Endothelial cell (in vitro differentiated cells): Measurements from ENCODE around the gene KLF11. TPM values are rescaled to one million over a fixed set of nuclear protein-coding genes. Genes with fewer than 3 reads are reported as not detected.

Source experiments
- DNase-seq: peaks from one replicate; pipeline ENCODE4 v3.0.0; 2021; ENCODE audit warnings: low spot score
- H3K27ac Mint-ChIP-seq: one replicate; pipeline ENCODE4 v1.8.0; 2021; ENCODE audit warnings: mixed read lengths, inconsistent platforms; ENCODE audit not compliant: unreplicated experiment
- H3K27me3 Mint-ChIP-seq: one replicate; pipeline ENCODE4 v1.8.0; 2021; ENCODE audit warnings: mild to moderate bottlenecking, moderate library complexity, mixed read lengths, inconsistent platforms; ENCODE audit not compliant: unreplicated experiment
- H3K36me3 Mint-ChIP-seq: one replicate; pipeline ENCODE4 v1.8.0; 2021; ENCODE audit warnings: mild to moderate bottlenecking, low read depth, mixed read lengths, inconsistent platforms; ENCODE audit not compliant: unreplicated experiment
- H3K4me1 Mint-ChIP-seq: one replicate; pipeline ENCODE4 v1.8.0; 2021; ENCODE audit warnings: mild to moderate bottlenecking, mixed read lengths, inconsistent platforms; ENCODE audit not compliant: unreplicated experiment
- H3K4me3 Mint-ChIP-seq: one replicate; pipeline ENCODE4 v1.8.0; 2021; ENCODE audit warnings: mild to moderate bottlenecking, mixed read lengths, inconsistent platforms; ENCODE audit not compliant: unreplicated experiment
- H3K9me3 Mint-ChIP-seq: one replicate; pipeline ENCODE4 v1.8.0; 2021; ENCODE audit warnings: mixed read lengths, inconsistent platforms; ENCODE audit not compliant: unreplicated experiment
- CTCF ChIP-seq: fragments of 200-600 bp; sonication (generic); IDR thresholded peaks from one replicate; pipeline ENCODE4 v1.5.0; 2021; ENCODE audit warnings: antibody characterized with exemption; ENCODE audit not compliant: unreplicated experiment
- total RNA-seq: library from RNA; stranded (reverse); fragmentation: NEBNext Ultra II Directional; extraction: Animal tissue kit (Norgen Biotek cat#: 25700); gene quantifications from one replicate; pipeline ENCODE4 v1.2.1, GENCODE V29; 2021; ENCODE audit not compliant: unreplicated experiment

Gene KLF11
- total RNA-seq, 1 donor from 2014 or later, result 8.2 TPM

- Mint-ChIP-seq H3K27ac (no peak overlapping the region), H3K27me3 (peaks cover 4% of the 10 kb centered on the region), H3K4me1 (no peaks in the 10 kb centered on the region), H3K36me3 (no peaks in the 10 kb centered on the region), H3K4me3 (no peak overlapping the region), H3K9me3 (no peaks in the 10 kb centered on the region)
- TF ChIP-seq CTCF, result no peak
- DNase-seq, result no peak
Observed at GRCh38 chr2:10005461-10006235, 37.7 kb upstream of the KLF11 start.

- H3K4me1 Mint-ChIP-seq, result no peaks in the 10 kb centered on the region
- no peaks in the 10 kb centered on the region for H3K9me3 Mint-ChIP-seq
- no peaks in the 10 kb centered on the region for H3K36me3 Mint-ChIP-seq
- no peak for DNase-seq
- TF ChIP-seq CTCF, result no peak
- H3K27ac Mint-ChIP-seq, result no peak overlapping the region
- H3K27me3 Mint-ChIP-seq, result peaks cover 4% of the 10 kb centered on the region
- H3K4me3 Mint-ChIP-seq, result no peak overlapping the region
Observed at GRCh38 chr2:10006236-10007161, 36.9 kb upstream of the KLF11 start.

- DNase-seq, result no peak
- no peak overlapping the region for H3K4me3 Mint-ChIP-seq
- TF ChIP-seq CTCF, result no peak
Observed at GRCh38 chr2:10007435-10007834, 35.9 kb upstream of the KLF11 start.

GRCh38 chr2:10007921-10008808, 35.2 kb upstream of the KLF11 start:
- H3K4me3 Mint-ChIP-seq, result no peak overlapping the region
- no peak overlapping the region for H3K27ac Mint-ChIP-seq
- no peaks in the 10 kb centered on the region for H3K36me3 Mint-ChIP-seq
- peaks cover 4% of the 10 kb centered on the region for H3K27me3 Mint-ChIP-seq
- H3K9me3 Mint-ChIP-seq, result no peaks in the 10 kb centered on the region
- no peak for TF ChIP-seq CTCF
- no peaks in the 10 kb centered on the region for H3K4me1 Mint-ChIP-seq
- DNase-seq, result no peak

More at GRCh38 chr2:10007435-10007834, 35.9 kb upstream of the KLF11 start:
- Mint-ChIP-seq H3K4me1 (no peaks in the 10 kb centered on the region), H3K9me3 (no peaks in the 10 kb centered on the region), H3K27ac (no peak overlapping the region), H3K27me3 (peaks cover 4% of the 10 kb centered on the region), H3K36me3 (no peaks in the 10 kb centered on the region)
